Mesothelial cell of epicardium (in vitro differentiated cells): ENCODE results near the gene KAZN. TPM values are rescaled to one million over a fixed set of nuclear protein-coding genes. Genes with fewer than 3 reads are reported as not detected.

Experiments
- DNase-seq, 2 experiments: peaks; one replicate each; pipeline ENCODE4 v3.0.0; 2021; ENCODE audit warnings: low spot score in 2 of 2; ENCODE audit not compliant: unreplicated experiment in 2 of 2
- H3K27ac Mint-ChIP-seq: 2 replicates; pipeline ENCODE4 v1.8.0; 2021; ENCODE audit warnings: mixed read lengths
- H3K27me3 Mint-ChIP-seq: 2 replicates; pipeline ENCODE4 v1.8.0; 2021; ENCODE audit warnings: low read depth, mixed read lengths
- H3K36me3 Mint-ChIP-seq: 2 replicates; pipeline ENCODE4 v1.8.0; 2021; ENCODE audit warnings: mixed read lengths
- H3K4me1 Mint-ChIP-seq: 2 replicates; pipeline ENCODE4 v1.8.0; 2021; ENCODE audit warnings: mixed read lengths
- H3K4me3 Mint-ChIP-seq: 2 replicates; pipeline ENCODE4 v1.8.0; 2021; ENCODE audit warnings: mild to moderate bottlenecking, moderate library complexity, mixed read lengths
- H3K9me3 Mint-ChIP-seq: 2 replicates; pipeline ENCODE4 v1.8.0; 2021; ENCODE audit warnings: mixed read lengths
- total RNA-seq: library from RNA; stranded (reverse); gene quantifications from 3 replicates; pipeline ENCODE4 v1.2.1, GENCODE V29; 2021
- TF ChIP-seq, protein P1 (sequence below): fragments of 200-600 bp; sonication (generic); IDR thresholded peaks from one replicate; pipeline ENCODE4 v1.5.0; 2021; ENCODE audit warnings: antibody characterized with exemption; ENCODE audit not compliant: unreplicated experiment

The KAZN gene
- total RNA-seq, 1 donor from 2014 or later, result 38.4 TPM

DNA sequence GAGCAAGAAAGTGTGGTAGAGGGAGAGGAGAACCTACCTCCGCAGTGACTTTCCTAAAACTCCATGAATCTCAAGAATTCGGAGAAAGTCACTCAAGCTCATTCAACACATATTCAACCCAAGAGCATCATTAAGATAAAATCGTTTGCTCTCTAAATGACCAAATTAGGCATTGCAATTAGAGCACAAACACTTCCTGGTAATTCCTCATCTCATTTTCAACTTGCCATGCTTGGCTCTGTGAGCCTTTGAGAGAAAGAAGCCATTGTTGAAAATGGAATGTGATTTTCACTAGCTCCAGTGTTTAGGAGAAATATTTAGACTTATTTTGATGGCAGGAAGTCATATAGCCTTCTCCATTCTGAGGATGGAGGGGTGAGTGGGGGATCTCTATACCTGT, 52.5 kb downstream of the KAZN start:
- Mint-ChIP-seq H3K27me3 (no peaks in the 10 kb centered on the region), H3K36me3 (no peaks in the 10 kb centered on the region), H3K4me1 (peaks cover 19% of the 10 kb centered on the region)

DNA sequence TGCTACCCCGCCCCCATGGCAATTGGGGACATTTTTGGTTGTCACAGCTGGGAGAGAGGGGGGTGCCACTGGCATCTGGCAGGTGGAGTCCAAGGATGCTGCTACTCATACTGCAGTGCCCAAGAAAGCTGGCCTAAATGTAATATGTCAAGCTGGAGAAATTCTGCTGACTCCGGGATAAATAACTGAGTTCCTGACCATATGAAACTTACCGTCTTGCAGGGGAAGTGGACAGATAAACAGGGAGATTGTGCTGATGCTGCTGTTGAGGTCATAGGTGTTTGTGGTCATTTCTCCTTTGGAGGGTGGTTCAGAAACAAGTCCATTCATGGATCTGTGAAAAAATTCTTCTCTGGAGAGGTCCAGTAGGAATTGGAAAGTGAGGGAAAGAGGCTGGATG, 54.4 kb downstream of the KAZN start:
- H3K27ac Mint-ChIP-seq, result no peak overlapping the region
- no peak for DNase-seq
- no peaks in the 10 kb centered on the region for H3K36me3 Mint-ChIP-seq
- no peaks in the 10 kb centered on the region for H3K9me3 Mint-ChIP-seq
- no peak overlapping the region for H3K4me3 Mint-ChIP-seq
- TF ChIP-seq, protein P1, sequence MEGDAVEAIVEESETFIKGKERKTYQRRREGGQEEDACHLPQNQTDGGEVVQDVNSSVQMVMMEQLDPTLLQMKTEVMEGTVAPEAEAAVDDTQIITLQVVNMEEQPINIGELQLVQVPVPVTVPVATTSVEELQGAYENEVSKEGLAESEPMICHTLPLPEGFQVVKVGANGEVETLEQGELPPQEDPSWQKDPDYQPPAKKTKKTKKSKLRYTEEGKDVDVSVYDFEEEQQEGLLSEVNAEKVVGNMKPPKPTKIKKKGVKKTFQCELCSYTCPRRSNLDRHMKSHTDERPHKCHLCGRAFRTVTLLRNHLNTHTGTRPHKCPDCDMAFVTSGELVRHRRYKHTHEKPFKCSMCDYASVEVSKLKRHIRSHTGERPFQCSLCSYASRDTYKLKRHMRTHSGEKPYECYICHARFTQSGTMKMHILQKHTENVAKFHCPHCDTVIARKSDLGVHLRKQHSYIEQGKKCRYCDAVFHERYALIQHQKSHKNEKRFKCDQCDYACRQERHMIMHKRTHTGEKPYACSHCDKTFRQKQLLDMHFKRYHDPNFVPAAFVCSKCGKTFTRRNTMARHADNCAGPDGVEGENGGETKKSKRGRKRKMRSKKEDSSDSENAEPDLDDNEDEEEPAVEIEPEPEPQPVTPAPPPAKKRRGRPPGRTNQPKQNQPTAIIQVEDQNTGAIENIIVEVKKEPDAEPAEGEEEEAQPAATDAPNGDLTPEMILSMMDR, result no peak
- H3K27me3 Mint-ChIP-seq, result no peaks in the 10 kb centered on the region
- H3K4me1 Mint-ChIP-seq, result peaks cover 19% of the 10 kb centered on the region

More for the DNA sequence above, 52.5 kb downstream of the KAZN start:
- H3K27ac Mint-ChIP-seq, result peak overlapping the region; percentile 59
- H3K9me3 Mint-ChIP-seq, result no peaks in the 10 kb centered on the region
- TF ChIP-seq, protein P1, result no peak
- no peak for DNase-seq
- no peak overlapping the region for H3K4me3 Mint-ChIP-seq

DNA sequence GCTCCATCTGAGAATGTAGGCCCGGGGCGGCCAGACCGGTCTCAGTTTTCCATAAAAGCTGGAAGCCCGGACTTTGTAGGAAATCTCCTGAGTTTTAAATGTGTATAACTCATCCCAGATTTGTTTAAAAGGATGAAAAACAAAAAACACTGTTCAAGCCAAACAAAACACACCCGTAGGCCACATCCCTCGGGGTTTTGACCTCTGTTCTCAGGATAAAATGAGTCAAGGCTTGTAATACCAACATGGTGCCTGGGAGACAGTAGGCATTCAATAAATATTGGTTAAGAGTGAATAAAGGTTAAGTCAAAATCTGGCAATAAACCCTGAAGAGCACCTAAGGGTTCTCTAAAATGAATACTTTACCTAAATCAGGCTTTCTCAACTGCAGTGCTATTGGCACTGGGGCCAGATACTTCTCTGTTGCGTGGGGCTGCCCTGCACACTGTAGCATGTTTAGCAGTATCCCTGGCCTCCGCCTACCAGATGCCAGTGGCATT, 55.0 kb downstream of the KAZN start:
- H3K4me3 Mint-ChIP-seq, result no peak overlapping the region
- TF ChIP-seq, protein P1, result no peak
- peaks cover 19% of the 10 kb centered on the region for H3K4me1 Mint-ChIP-seq
- no peak overlapping the region for H3K27ac Mint-ChIP-seq
- H3K36me3 Mint-ChIP-seq, result no peaks in the 10 kb centered on the region
- DNase-seq, result no peak
- no peaks in the 10 kb centered on the region for H3K27me3 Mint-ChIP-seq
- H3K9me3 Mint-ChIP-seq, result no peaks in the 10 kb centered on the region

DNA sequence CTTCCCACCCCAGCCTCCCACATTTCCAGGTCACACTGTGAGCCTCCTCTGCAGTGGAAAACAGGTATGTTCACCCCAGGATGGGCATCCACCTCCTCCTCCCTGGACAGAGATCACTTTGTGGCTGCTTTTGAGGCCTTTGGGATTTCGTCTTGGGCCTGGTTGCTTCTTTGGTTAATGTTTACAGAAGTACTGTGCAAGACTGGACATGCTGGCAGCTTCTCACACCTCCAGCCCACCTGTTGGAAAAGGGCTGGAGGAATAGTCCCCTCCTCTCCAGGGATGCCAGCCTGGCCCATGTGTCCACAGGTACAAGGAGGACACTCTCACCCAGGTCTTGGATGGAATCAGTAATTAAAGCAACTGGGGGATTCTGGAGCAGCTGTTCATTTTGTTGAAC, 56.1 kb downstream of the KAZN start:
- no peaks in the 10 kb centered on the region for H3K27me3 Mint-ChIP-seq
- H3K9me3 Mint-ChIP-seq, result no peaks in the 10 kb centered on the region
- peaks cover 19% of the 10 kb centered on the region for H3K4me1 Mint-ChIP-seq
- no peaks in the 10 kb centered on the region for H3K36me3 Mint-ChIP-seq
- TF ChIP-seq, protein P1, result no peak
- no peak overlapping the region for H3K27ac Mint-ChIP-seq
- DNase-seq, result no peak
- H3K4me3 Mint-ChIP-seq, result no peak overlapping the region

DNA sequence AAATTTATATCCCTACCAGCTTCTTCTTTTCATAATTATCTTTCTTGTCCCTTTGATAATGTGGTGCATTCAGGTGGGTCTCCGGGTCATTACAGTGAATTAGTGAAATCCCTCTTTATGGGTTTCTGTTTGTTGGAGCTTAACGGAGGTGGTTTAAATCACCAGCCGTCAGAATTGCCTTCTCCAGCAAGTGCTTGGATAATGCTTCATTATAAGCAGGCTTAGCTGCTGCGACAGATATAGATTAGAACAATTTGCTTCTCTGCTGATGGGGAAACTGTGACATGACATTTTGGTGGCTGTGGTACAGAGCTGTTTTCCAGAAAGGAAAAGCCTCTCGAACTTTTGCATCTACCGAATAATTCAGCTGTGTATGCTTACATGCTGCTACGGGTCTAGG, 56.9 kb downstream of the KAZN start:
- Mint-ChIP-seq H3K4me1 (peaks cover 19% of the 10 kb centered on the region), H3K9me3 (no peaks in the 10 kb centered on the region), H3K27me3 (no peaks in the 10 kb centered on the region), H3K36me3 (no peaks in the 10 kb centered on the region), H3K27ac (no peak overlapping the region), H3K4me3 (no peak overlapping the region)
- DNase-seq, result no peak
- TF ChIP-seq, protein P1, result no peak
